T-helper 1 cell treated with Interleukin-12 subunit alpha and Interleukin-12 subunit beta and Interleukin-4 antibody, amounts not matched to agents 30 μg/mL and 1 μg/mL, for 36 hours (primary cell): ENCODE measurements around the gene MGAT5.
A peak's percentile ranks its signal among the peaks of the same experiment; 100 is the strongest.

Experiments used
- H3K27ac Mint-ChIP-seq: one replicate; pipeline ENCODE4 v1.8.0; 2021; ENCODE audit warnings: mild to moderate bottlenecking, mixed read lengths
- H3K27me3 Mint-ChIP-seq: one replicate; pipeline ENCODE4 v1.8.0; 2021; ENCODE audit warnings: low read depth, mixed read lengths
- H3K36me3 Mint-ChIP-seq: one replicate; pipeline ENCODE4 v1.8.0; 2021; ENCODE audit warnings: low read depth, mixed read lengths
- H3K4me1 Mint-ChIP-seq: one replicate; pipeline ENCODE4 v1.8.0; 2021; ENCODE audit warnings: low read depth, mixed read lengths
- H3K4me3 Mint-ChIP-seq: one replicate; pipeline ENCODE4 v1.8.0; 2021; ENCODE audit warnings: mild to moderate bottlenecking, moderate library complexity, mixed read lengths
- H3K9me3 Mint-ChIP-seq: one replicate; pipeline ENCODE4 v1.8.0; 2021; ENCODE audit warnings: mixed read lengths

Gene MGAT5

DNA sequence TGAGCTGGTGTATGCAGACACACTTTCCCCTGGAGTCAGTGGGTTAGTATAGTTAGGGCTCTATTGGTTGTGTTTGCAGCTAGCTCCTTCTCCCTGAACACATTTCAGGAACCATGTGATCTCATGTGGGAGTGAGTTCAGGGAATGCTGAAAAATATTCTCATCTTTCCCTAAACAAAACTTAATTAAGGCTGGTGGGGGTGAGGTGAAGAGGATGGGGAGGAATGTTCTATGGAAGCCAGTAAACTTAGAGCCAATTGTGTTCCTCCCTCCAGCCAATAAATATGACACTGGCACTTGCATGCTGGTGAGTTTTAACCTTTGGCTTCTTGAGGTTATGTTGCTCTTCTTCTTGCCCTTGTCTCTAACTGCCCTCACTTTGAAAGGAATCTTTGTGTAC is 952 bp downstream of the MGAT5 start:
- Mint-ChIP-seq H3K27ac (no peak overlapping the region), H3K4me1 (peaks cover 56% of the 10 kb centered on the region), H3K36me3 (peaks cover 24% of the 10 kb centered on the region), H3K27me3 (peaks cover 26% of the 10 kb centered on the region), H3K9me3 (no peaks in the 10 kb centered on the region), H3K4me3 (no peak overlapping the region)

DNA sequence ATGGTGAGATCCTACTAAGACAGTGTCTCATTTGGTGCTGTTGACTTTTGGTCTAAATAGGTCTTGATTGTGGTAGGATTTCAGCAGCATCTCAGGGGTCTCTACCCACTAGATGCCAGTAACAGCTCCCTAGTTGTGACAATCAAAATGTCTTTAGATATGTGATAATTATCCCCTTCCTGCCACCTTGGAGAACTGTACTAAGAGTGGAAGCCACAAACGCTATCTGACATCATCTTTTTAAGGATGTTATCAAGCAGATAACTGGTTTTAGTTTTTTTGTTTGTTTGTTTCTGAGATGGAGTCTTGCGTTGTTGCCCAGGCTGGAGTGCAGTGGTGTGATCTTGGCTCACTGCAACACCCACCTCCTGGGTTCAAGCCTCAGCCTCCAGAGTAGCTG is 3.1 kb downstream of the MGAT5 start:
- H3K36me3 Mint-ChIP-seq = peaks cover 25% of the 10 kb centered on the region

DNA sequence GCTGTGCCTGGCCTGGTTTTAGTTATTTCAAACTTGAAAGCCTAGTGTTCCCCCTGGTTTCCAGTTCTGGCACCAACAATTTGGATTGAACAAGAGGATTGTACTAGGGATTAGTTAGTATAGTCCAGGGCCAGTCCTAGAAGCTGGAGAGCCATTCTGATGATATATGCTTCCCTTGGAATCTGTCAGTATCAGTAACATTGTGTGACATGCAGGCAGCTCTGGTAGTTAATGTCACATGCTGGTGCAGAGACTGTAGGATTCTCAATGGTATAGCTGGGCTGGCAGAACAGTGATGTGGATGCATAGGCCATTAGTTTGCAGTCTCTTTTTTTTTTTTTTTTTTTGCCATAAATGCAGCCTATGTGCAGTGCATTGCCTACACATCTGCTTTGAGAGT is 3.6 kb downstream of the MGAT5 start:
- Mint-ChIP-seq H3K36me3 (peaks cover 22% of the 10 kb centered on the region), H3K4me1 (peaks cover 46% of the 10 kb centered on the region), H3K27me3 (peaks cover 15% of the 10 kb centered on the region), H3K4me3 (no peak overlapping the region), H3K27ac (no peak overlapping the region), H3K9me3 (no peaks in the 10 kb centered on the region)

More for the DNA sequence above, 3.1 kb downstream of the MGAT5 start:
- no peak overlapping the region for H3K27ac Mint-ChIP-seq
- peak overlapping the region; percentile 5 for H3K4me3 Mint-ChIP-seq
- peaks cover 52% of the 10 kb centered on the region for H3K4me1 Mint-ChIP-seq
- H3K9me3 Mint-ChIP-seq = no peaks in the 10 kb centered on the region
- H3K27me3 Mint-ChIP-seq = peaks cover 20% of the 10 kb centered on the region

DNA sequence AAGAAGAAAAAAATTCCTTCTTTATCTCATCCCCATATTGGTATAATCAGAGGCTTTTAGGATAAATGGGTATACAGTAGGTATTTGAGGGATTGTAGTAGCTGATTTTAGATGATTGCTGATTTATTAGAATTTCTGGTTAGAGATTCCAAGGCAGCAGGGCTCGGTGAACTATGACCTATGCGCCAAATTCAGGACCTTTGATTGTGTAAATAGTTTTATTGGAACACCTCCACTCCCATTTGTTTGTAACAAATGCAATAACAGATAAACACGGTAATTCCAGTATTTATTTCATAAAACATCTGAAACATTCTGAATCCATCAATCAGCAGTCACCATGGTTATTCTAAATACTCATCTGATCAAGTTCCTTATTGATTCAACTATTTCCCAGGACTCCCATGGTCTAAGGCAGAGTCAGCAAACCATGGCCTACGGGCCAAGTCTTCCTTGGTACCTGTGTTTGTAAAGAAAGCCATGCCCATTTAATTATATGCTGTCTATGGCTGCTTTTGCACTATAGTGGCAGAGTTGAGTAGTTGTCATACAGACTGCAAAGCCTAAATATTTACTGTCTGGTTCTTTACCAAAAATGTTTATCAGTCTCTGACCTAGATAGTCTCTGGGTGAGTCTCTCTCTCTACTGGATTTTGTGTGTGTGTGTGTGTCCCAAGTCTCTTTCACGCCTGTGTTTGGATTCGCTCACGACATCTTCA is 4.3 kb downstream of the MGAT5 start:
- H3K27ac Mint-ChIP-seq = peak overlapping the region; percentile 65
- H3K4me3 Mint-ChIP-seq = peak overlapping the region; percentile 36
- H3K4me1 Mint-ChIP-seq = peaks cover 49% of the 10 kb centered on the region
- H3K36me3 Mint-ChIP-seq = peaks cover 22% of the 10 kb centered on the region
- no peaks in the 10 kb centered on the region for H3K9me3 Mint-ChIP-seq
- H3K27me3 Mint-ChIP-seq = peaks cover 13% of the 10 kb centered on the region

- H3K27me3 Mint-ChIP-seq = peaks cover 11% of the 10 kb centered on the region
- no peaks in the 10 kb centered on the region for H3K9me3 Mint-ChIP-seq
- H3K4me3 Mint-ChIP-seq = peak overlapping the region; percentile 36
- peak overlapping the region; percentile 65 for H3K27ac Mint-ChIP-seq
- H3K36me3 Mint-ChIP-seq = peaks cover 20% of the 10 kb centered on the region
- H3K4me1 Mint-ChIP-seq = peaks cover 41% of the 10 kb centered on the region
Measured at GRCh38 chr2:134258684-134259388, 5.0 kb downstream of the MGAT5 start.

- H3K4me1 Mint-ChIP-seq = peaks cover 39% of the 10 kb centered on the region
- H3K27me3 Mint-ChIP-seq = peaks cover 7% of the 10 kb centered on the region
- H3K27ac Mint-ChIP-seq = no peak overlapping the region
- H3K36me3 Mint-ChIP-seq = peaks cover 14% of the 10 kb centered on the region
- H3K9me3 Mint-ChIP-seq = no peaks in the 10 kb centered on the region
- no peak overlapping the region for H3K4me3 Mint-ChIP-seq
Measured at GRCh38 chr2:134259571-134259970, 5.7 kb downstream of the MGAT5 start.

- Mint-ChIP-seq H3K27me3 (peaks cover 4% of the 10 kb centered on the region), H3K9me3 (no peaks in the 10 kb centered on the region), H3K36me3 (peaks cover 10% of the 10 kb centered on the region), H3K4me3 (no peak overlapping the region), H3K4me1 (peaks cover 39% of the 10 kb centered on the region), H3K27ac (no peak overlapping the region)
Measured at GRCh38 chr2:134259994-134260393, 6.1 kb downstream of the MGAT5 start.

GRCh38 chr2:134260713-134261112 is 6.8 kb downstream of the MGAT5 start:
- Mint-ChIP-seq H3K27ac (no peak overlapping the region), H3K36me3 (peaks cover 6% of the 10 kb centered on the region), H3K4me3 (no peak overlapping the region), H3K27me3 (peaks cover under 1% of the 10 kb centered on the region), H3K9me3 (no peaks in the 10 kb centered on the region), H3K4me1 (peaks cover 37% of the 10 kb centered on the region)

DNA sequence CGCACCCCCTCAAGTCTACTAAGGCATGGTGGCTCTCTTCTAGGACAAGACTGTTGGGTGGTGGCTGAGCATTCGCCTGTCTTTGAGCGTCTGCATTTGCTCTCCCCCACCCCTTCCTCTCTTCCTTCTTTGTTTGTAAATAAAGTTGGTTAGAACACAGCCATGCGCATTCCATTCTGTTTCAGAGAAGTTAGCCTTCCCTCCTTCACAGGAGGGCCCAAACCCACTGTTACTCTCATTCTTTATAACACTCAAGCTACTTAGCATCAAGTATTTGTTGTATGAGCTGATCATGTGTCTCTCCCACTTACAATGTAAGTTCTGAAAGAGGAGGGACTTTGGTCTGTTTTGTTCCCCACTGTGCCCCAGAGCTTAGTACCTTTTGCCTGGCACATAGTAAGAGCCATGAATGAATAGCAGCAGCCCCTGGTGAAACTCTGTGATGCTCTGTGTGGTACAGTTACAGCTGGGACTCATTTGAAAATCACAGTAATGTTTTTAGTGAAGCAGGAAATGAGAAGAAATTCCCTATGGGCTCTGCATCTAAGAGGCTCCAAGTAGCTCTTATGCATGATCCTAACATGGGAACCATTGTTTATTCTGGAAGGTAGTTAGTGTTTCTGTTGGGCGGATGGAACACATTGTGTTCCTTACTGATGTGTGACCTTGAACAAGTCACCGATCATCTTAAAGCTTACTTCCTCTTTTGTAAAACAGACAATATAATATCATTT is 7.7 kb downstream of the MGAT5 start:
- Mint-ChIP-seq H3K27ac (no peak overlapping the region), H3K4me3 (no peak overlapping the region), H3K36me3 (peaks cover 4% of the 10 kb centered on the region), H3K4me1 (peaks cover 37% of the 10 kb centered on the region), H3K27me3 (peaks cover 1% of the 10 kb centered on the region), H3K9me3 (no peaks in the 10 kb centered on the region)

DNA sequence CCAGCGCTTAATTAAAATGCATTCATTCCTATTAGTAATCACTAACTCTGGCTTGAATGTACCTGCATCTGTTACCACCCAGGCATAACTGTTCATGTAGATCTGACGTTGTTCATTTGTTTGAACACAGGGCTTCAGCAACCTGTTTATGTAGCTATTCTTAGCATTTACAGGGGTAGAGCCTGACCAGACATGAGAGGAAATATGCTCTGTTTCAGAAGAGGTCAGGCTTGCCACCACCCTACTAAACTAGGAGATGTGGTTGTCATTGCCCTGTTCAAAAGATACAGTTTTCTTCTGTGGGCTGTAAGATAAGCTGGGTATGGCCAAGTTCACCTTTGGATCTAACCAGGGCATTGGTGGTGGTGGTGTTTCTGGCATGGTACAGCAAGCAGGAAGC is 8.8 kb downstream of the MGAT5 start:
- H3K4me1 Mint-ChIP-seq = peaks cover 30% of the 10 kb centered on the region

DNA sequence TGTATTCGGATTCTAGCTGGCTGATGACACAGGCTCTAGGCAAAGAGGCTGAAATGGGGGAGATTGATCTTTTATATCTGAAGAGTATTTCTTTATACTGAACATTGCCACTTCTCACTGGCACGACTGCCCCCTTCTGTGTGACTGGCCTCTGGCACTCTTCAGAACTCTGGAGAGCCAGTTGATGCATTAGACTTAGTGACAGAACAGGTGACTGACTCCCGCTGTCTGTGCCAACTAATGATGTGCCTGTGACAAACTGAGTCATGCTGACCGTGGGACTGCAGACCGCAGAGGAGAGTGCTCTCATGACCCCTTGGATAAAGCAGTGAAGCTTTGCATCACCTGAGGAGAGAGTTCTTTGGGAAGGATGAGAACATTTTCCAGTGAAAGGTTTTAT is 14.4 kb downstream of the MGAT5 start:
- Mint-ChIP-seq H3K4me3 (no peak overlapping the region), H3K36me3 (peaks cover 12% of the 10 kb centered on the region), H3K27me3 (peaks cover 14% of the 10 kb centered on the region)

More for the DNA sequence above, 8.8 kb downstream of the MGAT5 start:
- H3K36me3 Mint-ChIP-seq = peaks cover 4% of the 10 kb centered on the region
- H3K4me3 Mint-ChIP-seq = no peak overlapping the region
- no peak overlapping the region for H3K27ac Mint-ChIP-seq
- H3K9me3 Mint-ChIP-seq = no peaks in the 10 kb centered on the region
- H3K27me3 Mint-ChIP-seq = peaks cover 4% of the 10 kb centered on the region

DNA sequence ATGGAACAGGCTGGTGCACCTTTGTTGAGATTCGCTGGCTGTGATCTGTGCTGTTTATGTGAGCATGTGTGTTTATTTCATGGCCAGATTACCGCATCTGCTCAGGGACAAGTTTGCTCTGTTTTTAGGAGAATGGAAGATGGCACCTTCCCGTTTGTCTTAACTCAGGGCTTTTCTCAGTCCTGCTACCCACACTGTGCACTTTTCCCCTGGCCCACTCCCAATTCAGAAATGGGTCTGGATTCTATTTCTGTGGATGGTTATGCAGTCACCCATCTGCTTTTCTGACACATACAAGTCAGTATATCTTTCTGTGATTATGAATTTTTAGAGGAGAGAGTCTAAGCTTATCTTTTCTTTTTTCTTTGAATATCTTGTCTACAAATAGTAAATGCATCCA is 15.4 kb downstream of the MGAT5 start:
- H3K4me3 Mint-ChIP-seq = no peak overlapping the region
- peaks cover 4% of the 10 kb centered on the region for H3K4me1 Mint-ChIP-seq
- no peak overlapping the region for H3K27ac Mint-ChIP-seq
- peaks cover 18% of the 10 kb centered on the region for H3K27me3 Mint-ChIP-seq
- peaks cover 12% of the 10 kb centered on the region for H3K36me3 Mint-ChIP-seq
- no peaks in the 10 kb centered on the region for H3K9me3 Mint-ChIP-seq

More for the DNA sequence above, 14.4 kb downstream of the MGAT5 start:
- H3K9me3 Mint-ChIP-seq = no peaks in the 10 kb centered on the region
- peaks cover 4% of the 10 kb centered on the region for H3K4me1 Mint-ChIP-seq
- no peak overlapping the region for H3K27ac Mint-ChIP-seq

GRCh38 chr2:134269972-134270735 is 16.3 kb downstream of the MGAT5 start:
- peaks cover 20% of the 10 kb centered on the region for H3K27me3 Mint-ChIP-seq
- no peak overlapping the region for H3K4me3 Mint-ChIP-seq
- no peaks in the 10 kb centered on the region for H3K9me3 Mint-ChIP-seq
- H3K4me1 Mint-ChIP-seq = peaks cover 4% of the 10 kb centered on the region
- no peak overlapping the region for H3K27ac Mint-ChIP-seq
- peaks cover 12% of the 10 kb centered on the region for H3K36me3 Mint-ChIP-seq

- Mint-ChIP-seq H3K27ac (no peak overlapping the region), H3K27me3 (peaks cover 17% of the 10 kb centered on the region), H3K4me3 (no peak overlapping the region), H3K4me1 (peaks cover 6% of the 10 kb centered on the region), H3K36me3 (peaks cover 14% of the 10 kb centered on the region), H3K9me3 (no peaks in the 10 kb centered on the region)
Measured at GRCh38 chr2:134271758-134272157, 17.9 kb downstream of the MGAT5 start.
